ENCODE results near the gene PFKFB3. TPM values are rescaled to one million over a fixed set of nuclear protein-coding genes. Genes with fewer than 3 reads are reported as not detected.
"Not testable (repeated sequence)": the region's sequence is repeated elsewhere in the genome, so short reads cannot be mapped to it uniquely, and the experiment has no call there.

The PFKFB3 gene
- polyA plus RNA-seq, 3 donors: 27.7 to 33.9 (median 31.0) TPM

DNA sequence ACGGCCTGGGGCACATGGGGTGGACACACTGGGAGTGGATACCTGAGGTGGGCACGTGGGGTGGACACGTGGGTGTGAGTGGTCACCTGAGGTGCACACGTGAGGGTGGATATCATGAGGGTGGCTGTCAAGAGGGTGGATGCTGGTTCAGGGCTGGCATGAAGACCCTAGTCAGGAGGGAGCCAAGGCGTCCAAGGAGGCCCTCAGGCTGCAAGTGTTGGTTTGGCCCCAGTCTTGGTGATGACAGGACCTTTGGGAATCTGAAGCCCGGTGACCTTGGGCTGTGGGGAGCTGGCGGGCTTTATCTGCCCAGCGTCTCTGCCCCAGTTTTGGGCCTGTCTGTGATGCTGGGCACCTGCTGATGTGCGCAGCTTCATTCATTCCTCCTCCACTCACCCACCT, 24.9 kb upstream of the PFKFB3 start:
- DNase-seq (ENCODE audit: low read depth in 3 of 3, low spot score in 2 of 3): no peak

DNA sequence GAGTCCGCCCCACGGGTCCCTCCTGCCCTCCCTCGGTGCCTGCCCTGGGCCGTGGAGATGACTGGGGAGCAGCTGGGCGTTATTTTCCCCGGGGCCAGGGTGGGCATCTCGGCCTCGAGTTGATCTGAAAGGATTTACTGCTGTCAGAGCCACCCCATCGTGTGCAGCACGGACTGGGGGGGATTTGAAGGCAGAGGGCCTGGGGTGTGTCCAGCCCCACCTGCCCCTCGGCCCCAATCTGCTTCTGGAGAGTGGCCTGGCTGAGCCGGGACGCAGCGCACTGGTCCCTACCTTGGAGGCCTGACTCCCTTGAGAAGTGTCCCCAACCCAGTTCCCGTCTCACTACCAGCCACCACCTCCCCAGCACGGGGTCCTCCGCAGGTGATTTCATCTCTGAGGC, 24.2 kb upstream of the PFKFB3 start:
- DNase-seq (ENCODE audit: low read depth in 3 of 3, low spot score in 2 of 3): no peak

- DNase-seq (ENCODE audit: low read depth in 3 of 3, low spot score in 2 of 3): no peak
Observed at GRCh38 chr10:6179078-6179477, 23.7 kb upstream of the PFKFB3 start.

GRCh38 chr10:6180480-6181110, 22.1 kb upstream of the PFKFB3 start:
- DNase-seq (ENCODE audit: low read depth in 3 of 3, low spot score in 2 of 3): no peak

DNA sequence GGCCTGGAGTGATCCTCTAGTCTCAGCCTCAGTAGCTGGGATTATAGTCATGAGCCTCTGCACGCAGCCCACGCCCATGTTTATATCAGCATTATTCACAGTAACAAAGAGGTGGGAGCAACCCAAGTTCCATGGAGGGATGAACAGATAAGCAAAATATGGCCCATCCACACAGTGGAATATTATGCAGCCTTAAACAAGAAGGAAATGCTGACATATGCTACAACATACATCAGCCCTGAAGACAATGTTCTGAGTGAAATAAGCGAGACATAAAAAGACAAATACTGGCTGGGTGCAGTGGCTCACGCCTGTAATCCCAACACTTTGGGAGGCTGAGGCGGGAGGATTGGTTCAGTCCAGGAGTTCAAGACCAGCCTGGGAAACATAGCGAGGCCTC, 21.5 kb upstream of the PFKFB3 start:
- no peak for DNase-seq (ENCODE audit: low read depth in 3 of 3, low spot score in 2 of 3)

DNA sequence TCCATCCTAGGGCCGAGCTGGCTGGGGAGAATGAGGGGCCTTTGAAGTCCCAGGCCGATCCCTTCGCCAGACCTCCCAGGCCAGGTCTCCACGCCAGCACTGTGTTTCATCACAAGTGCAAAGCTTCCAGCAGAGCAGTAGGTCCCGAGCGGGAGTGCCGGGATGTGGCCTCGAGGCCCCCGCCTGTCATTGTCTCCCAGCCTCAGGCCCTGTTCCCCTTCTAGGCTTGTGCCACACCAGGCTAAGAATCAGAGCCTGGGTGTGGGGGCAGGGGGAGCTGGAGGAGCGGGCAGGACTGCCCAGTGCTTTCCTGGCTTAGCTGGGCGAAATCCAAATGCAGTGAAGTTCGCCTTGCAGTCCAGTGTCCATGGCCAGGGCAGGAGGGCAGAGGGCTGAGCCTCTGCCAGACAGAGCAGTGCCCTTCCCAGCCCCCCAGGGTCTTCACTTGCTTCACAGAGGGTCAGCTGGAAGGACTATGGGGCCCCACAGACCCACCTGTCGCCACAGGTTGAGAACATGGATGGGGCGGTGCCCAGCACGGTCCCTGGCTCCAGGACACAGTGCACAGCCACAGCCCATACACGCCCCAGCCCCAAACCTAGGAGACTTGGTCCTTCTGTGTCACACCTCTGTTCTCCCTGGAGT, 20.2 kb upstream of the PFKFB3 start:
- no peak for DNase-seq (ENCODE audit: low read depth in 3 of 3, low spot score in 2 of 3)

DNA sequence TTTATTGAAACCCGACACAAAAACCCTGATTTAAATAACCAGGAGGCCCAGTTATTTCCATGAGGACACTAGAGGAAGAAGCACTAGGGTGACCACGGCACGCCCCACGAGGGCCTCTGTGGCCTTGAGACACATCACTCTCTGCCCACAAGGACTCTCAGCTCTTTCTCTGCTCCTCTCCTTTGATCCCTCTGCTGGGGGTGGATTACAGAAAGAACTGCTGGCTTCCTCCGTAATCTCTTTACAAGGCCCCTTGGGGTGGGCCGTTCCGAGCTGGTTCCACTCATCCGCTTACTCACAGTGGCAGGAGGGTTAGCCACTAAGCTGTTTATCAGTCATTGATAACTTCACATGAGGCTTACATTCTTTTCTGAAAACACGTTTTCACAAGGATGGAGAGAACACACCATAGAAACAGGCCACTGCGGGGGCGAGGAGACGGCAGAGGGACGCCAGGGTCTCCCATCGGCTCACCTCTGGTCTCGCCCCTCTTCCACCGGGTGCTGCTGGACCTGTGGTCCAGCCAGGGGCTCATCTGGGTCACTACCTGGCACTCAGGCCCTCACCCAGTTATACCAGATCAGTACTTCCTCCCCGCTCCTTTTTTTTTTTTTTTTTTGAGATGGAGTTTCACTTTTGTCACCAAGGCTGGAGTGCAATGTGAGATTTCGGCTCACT, 17.6 kb upstream of the PFKFB3 start:
- DNase-seq (ENCODE audit: low read depth in 3 of 3, low spot score in 2 of 3): no peak

GRCh38 chr10:6186894-6187256, 15.9 kb upstream of the PFKFB3 start:
- no peak for DNase-seq (ENCODE audit: low read depth in 3 of 3, low spot score in 2 of 3)

DNA sequence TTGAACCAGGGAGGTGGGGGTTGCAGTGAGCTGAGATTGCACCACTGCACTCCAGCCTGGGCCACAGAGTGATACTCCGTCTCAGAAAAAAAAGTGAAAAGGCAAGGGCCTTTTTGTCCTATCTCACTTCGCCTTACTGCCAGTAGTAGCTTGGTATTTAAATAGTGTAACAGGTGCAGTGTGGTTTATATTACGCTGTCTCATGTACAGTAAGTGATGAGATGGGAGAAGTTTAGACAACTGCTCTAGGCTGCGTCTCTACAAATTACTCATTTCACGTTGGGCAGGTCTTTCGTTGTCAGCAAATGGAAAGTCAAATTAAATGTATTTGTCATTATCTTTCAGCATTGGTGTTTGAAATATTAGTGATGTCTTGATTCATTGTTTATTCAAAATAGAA, 15.5 kb upstream of the PFKFB3 start:
- DNase-seq (ENCODE audit: low read depth in 3 of 3, low spot score in 2 of 3): no peak

DNA sequence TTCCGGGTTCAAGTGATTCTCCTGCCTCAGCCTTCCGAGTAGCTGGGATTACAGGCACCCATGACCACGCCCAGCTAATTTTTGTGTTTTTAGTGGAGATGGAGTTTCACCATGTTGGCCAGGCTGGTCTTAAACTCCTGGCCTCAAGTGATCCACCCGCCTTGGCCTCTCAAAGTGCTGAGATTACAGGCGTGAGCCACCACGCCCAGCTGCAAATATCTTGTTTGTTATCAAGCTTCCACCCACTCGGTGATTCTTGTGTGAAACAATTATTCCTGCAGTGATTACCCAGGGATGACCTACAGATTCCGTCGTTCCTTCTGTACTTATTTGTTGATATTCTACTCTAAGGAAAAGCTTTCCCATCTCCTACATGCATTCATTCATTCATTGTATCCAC, 12.7 kb upstream of the PFKFB3 start:
- DNase-seq (ENCODE audit: low read depth in 3 of 3, low spot score in 2 of 3): not testable (repeated sequence)

DNA sequence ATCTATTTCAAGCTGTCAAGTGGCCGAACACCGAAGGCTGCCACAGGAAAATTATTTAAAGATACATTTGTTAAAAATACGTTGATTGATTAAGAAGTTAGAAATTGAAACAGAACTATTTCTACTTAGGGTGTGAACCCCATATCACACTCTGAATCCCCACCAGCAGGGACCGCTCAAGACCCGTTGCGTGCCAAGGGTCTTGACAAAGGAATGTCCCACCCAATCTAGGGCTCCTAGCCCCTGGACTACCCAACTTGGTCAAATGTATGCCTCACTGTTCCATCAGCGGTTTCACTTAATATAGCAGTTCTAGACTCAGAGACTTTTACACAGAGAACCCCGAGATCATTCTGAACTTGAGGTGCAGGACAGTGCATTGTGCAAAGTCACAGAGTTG, 11.6 kb upstream of the PFKFB3 start:
- no peak for DNase-seq (ENCODE audit: low read depth in 3 of 3, low spot score in 2 of 3)

- no peak for DNase-seq (ENCODE audit: low read depth in 3 of 3, low spot score in 2 of 3)
Observed at GRCh38 chr10:6191569-6191968, 11.2 kb upstream of the PFKFB3 start.

GRCh38 chr10:6193342-6193741, 9.4 kb upstream of the PFKFB3 start:
- not testable (repeated sequence) for DNase-seq (ENCODE audit: low read depth in 3 of 3, low spot score in 2 of 3)

GRCh38 chr10:6194311-6194710, 8.4 kb upstream of the PFKFB3 start:
- DNase-seq (ENCODE audit: low read depth in 3 of 3, low spot score in 2 of 3): no peak

DNA sequence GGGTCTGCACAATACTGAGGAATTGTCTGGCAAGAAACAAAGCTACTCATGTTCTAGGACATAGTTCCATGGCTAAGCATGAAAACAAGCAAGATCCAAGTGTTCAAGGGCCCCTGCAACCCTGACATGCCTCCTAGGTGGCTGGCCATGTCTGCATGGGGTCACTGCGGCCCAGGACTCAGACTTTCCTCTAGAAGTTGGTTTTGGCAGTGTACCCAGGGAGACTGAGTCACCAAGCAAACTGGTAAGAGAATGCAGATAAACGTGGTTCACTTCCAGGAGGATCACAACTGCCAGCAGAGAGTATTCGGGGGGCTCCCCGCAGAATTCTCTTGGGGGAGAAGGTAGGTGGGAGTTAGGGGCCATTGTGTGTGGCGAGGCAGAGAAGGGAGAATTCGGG, 7.4 kb upstream of the PFKFB3 start:
- no peak for DNase-seq (ENCODE audit: low read depth in 3 of 3, low spot score in 2 of 3)

DNA sequence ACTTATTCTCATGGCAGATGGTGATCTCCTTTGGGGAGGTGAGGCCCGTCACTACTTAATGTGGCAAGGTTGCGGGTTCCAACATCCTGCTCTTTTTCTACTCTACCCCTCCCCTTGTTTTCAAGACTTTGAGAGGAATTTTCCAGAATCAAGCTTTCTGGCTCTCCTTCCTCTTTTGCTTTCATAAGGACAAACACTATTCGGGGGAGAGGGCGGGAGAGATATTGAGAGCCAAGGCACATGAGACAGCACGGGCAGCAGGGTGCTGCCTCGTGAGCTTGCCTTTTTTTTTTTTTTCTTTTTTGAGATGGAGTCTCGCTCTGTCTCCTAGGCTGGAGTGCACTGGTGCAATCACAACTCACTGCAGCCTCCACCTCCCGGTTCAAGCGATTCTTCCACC, 6.9 kb upstream of the PFKFB3 start:
- DNase-seq (ENCODE audit: low read depth in 3 of 3, low spot score in 2 of 3): no peak

DNA sequence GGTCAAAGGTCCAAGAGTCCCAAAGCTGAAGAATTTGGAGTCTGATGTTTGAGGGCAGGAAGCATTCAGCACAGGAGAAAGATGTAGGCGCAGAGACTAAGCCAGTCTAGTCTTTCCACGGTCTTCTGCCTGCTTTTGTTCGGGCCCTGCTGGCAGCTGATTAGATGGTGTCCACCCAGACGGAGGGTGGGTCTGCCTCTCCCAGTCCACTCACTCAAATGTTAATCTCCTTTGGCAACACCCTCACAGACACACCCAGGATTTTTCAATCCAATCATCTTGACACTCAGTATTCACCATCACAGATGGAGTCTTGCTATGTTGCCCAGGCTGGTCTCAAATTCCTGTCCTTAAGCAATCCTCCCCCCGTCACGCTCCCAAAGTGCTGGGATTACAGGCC, 6.2 kb upstream of the PFKFB3 start:
- not testable (repeated sequence) for DNase-seq (ENCODE audit: low read depth in 3 of 3, low spot score in 2 of 3)

DNA sequence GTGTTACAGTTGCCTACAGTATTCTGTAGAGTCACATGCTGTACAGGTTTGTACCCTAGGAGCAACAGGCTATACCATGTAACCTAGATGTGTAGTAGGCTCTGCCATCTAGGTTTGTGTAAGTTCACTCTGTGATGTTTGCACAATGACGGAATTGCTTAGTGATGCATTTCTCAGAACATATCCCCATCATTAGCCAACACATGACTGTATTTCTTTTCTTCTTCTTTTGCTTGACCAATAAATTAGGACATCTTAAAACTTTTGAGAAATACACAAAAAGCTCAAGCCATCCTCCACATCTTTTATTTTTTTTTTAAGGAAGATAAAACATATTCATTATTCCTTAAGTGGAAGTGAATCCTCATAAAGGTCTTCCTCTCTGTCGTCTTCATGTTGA, 5.4 kb upstream of the PFKFB3 start:
- DNase-seq (ENCODE audit: low read depth in 3 of 3, low spot score in 2 of 3): no peak

DNA sequence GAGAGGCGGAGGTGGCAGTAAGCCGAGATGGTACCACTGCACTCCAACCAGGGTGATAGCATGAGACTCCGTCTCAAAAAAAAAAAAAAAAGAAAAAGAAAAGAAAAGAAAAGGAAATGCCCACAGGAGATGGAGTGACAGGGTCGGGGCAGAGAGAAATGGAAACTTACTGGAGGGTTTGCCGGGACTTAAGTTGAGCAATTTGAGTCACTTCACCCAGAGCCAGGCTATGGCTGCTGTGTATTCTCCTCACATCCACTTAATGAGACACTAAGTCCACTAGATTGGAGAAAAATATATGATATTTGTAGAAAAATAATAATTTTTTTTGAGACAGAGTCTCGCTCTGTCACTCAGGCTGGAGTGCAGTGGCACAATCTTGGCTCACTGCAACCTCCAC, 4.6 kb upstream of the PFKFB3 start:
- no peak for DNase-seq (ENCODE audit: low read depth in 3 of 3, low spot score in 2 of 3)

GRCh38 chr10:6199131-6199733, 3.5 kb upstream of the PFKFB3 start:
- DNase-seq (ENCODE audit: low read depth in 3 of 3, low spot score in 2 of 3): no peak

DNA sequence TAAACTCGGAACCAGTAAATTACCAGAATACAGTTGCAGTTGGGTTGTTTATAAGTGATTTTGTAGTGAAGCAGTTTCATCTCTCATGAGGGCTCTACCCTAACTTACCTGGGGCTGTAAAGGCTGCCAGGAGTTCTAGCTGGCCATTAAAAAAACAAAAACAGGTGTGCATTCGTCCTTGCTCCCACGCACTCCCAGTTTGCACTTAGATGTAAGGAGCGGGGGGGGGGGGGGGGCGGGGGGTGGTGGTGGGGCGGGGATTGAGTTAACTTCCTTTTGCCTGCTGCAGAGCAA, 2.3 kb upstream of the PFKFB3 start:
- no peak for DNase-seq (ENCODE audit: low read depth in 3 of 3, low spot score in 2 of 3)
